Measurements from ENCODE around the gene MT1E. TPM values are rescaled to one million over a fixed set of nuclear protein-coding genes. Genes with fewer than 3 reads are reported as not detected.

Gene MT1E
- polyA plus RNA-seq, 1 donor from 2014 or later = not detected

GRCh38 chr16:56675685-56676210, 50.2 kb downstream of the MT1E start:
- Histone ChIP-seq H3K4me3 (ENCODE audit: low read length) (peak overlapping the region; percentile 25), H3K4me2 (ENCODE audit: low read length) (no peak overlapping the region), H2AFZ (ENCODE audit: low read depth, low read length) (no peak overlapping the region), H4K20me1 (ENCODE audit: insufficient read depth) (no peaks in the 10 kb centered on the region), H3K9ac (ENCODE audit: low read length) (no peak overlapping the region), H3F3A (ENCODE audit: insufficient read depth, low read length, poor library complexity, severe bottlenecking) (no peaks in the 10 kb centered on the region), H3K9me2 (ENCODE audit: insufficient read depth, low read length) (no peaks in the 10 kb centered on the region), H3K27me3 (ENCODE audit: insufficient read depth, low read depth, low read length) (peaks cover 68% of the 10 kb centered on the region), H3K9me3 (ENCODE audit: low read length) (no peaks in the 10 kb centered on the region), H3K27ac (ENCODE audit: low read length) (no peak overlapping the region), H3K36me3 (ENCODE audit: insufficient read depth, low read length) (no peaks in the 10 kb centered on the region), H3K79me2 (replicated peaks; ENCODE audit: insufficient read depth, low read length) (no peaks in the 10 kb centered on the region)
- no peak for TF ChIP-seq RAD21 (conservative IDR thresholded peaks at IDR 0.05)
- no peak for TF ChIP-seq EP300 (conservative IDR thresholded peaks at IDR 0.05; ENCODE audit: poor library complexity, severe bottlenecking)
- no peak for TF ChIP-seq POLR2AphosphoS5 (IDR thresholded peaks at IDR 0.05)
- no peak for TF ChIP-seq SMC3 (conservative IDR thresholded peaks at IDR 0.05; ENCODE audit: poor library complexity)
- no peak for TF ChIP-seq MXI1 (conservative IDR thresholded peaks at IDR 0.05; ENCODE audit: poor library complexity, severe bottlenecking)
- TF ChIP-seq CTCF (IDR thresholded peaks at IDR 0.05; ENCODE audit: poor library complexity, severe bottlenecking) = no peak
- TF ChIP-seq EZH2 (IDR thresholded peaks at IDR 0.05; ENCODE audit: borderline replicate concordance, insufficient read depth, low read length, poor library complexity, severe bottlenecking) = no peak
- TF ChIP-seq REST (IDR thresholded peaks at IDR 0.05; ENCODE audit: borderline replicate concordance) = no peak
- TF ChIP-seq TAF1 (IDR thresholded peaks at IDR 0.05; ENCODE audit: low read depth) = no peak

Other genes with a start within 250 kb of the MT1E start
- 101 and 103 TPM in 2 replicates for gene AMFR, start 200.2 kb upstream of the MT1E start, polyA plus RNA-seq
- 168 and 192 TPM in 2 replicates for gene NUDT21, start 174.4 kb upstream of the MT1E start, polyA plus RNA-seq
- gene OGFOD1, start 174.2 kb upstream of the MT1E start, polyA plus RNA-seq = 35.6 and 36.3 TPM in 2 replicates
- gene BBS2, start 105.8 kb upstream of the MT1E start, polyA plus RNA-seq = 197 and 222 TPM in 2 replicates
- not detected in 2 replicates for gene MT4, start 60.7 kb upstream of the MT1E start, polyA plus RNA-seq
- 1.9 and 8.2 TPM in 2 replicates for gene MT3, start 36.3 kb upstream of the MT1E start, polyA plus RNA-seq
- gene MT2A, start 17.2 kb upstream of the MT1E start, polyA plus RNA-seq = not detected in 2 replicates
- gene MT1M, start 6.9 kb downstream of the MT1E start, polyA plus RNA-seq = not detected in 2 replicates
- gene MT1A, start 12.9 kb downstream of the MT1E start, polyA plus RNA-seq = not detected in 2 replicates
- gene MT1B, start 26.1 kb downstream of the MT1E start, polyA plus RNA-seq = not detected in 2 replicates
- 1.8 and 1.9 TPM in 2 replicates for gene MT1F, start 32.2 kb downstream of the MT1E start, polyA plus RNA-seq
- not detected in 2 replicates for gene MT1G, start 42.3 kb downstream of the MT1E start, polyA plus RNA-seq
- not detected in 2 replicates for gene MT1H, start 44.0 kb downstream of the MT1E start, polyA plus RNA-seq
- 3.0 and 8.1 TPM in 2 replicates for gene MT1X, start 56.7 kb downstream of the MT1E start, polyA plus RNA-seq
- 237 and 264 TPM in 2 replicates for gene NUP93, start 104.3 kb downstream of the MT1E start, polyA plus RNA-seq
- 0.09 TPM in 1 of 2 replicates, not detected in the other for gene SLC12A3, start 239.4 kb downstream of the MT1E start, polyA plus RNA-seq